Progenitor cell of endocrine pancreas (in vitro differentiated cells): ENCODE results near the gene AMACR. TPM values are rescaled to one million over a fixed set of nuclear protein-coding genes. Genes with fewer than 3 reads are reported as not detected.

Source experiments
- DNase-seq: peaks from one replicate; pipeline ENCODE4 v3.0.0; 2021; ENCODE audit warnings: low spot score; ENCODE audit not compliant: unreplicated experiment
- H3K27ac Mint-ChIP-seq: 2 replicates; pipeline ENCODE4 v1.8.0; 2021; ENCODE audit warnings: mild to moderate bottlenecking, moderate library complexity, mixed read lengths
- H3K27me3 Mint-ChIP-seq: 2 replicates; pipeline ENCODE4 v1.8.0; 2021; ENCODE audit warnings: mixed read lengths
- H3K36me3 Mint-ChIP-seq: 2 replicates; pipeline ENCODE4 v1.8.0; 2022; ENCODE audit warnings: mixed read lengths; ENCODE audit not compliant: insufficient read depth
- H3K4me1 Mint-ChIP-seq: 2 replicates; pipeline ENCODE4 v1.8.0; 2021; ENCODE audit warnings: low read depth, mixed read lengths
- H3K4me3 Mint-ChIP-seq: 2 replicates; pipeline ENCODE4 v1.8.0; 2021; ENCODE audit warnings: low read depth, mild to moderate bottlenecking, moderate library complexity, mixed read lengths
- H3K9me3 Mint-ChIP-seq: 2 replicates; pipeline ENCODE4 v1.8.0; 2021; ENCODE audit warnings: low read depth, mixed read lengths
- total RNA-seq: library from RNA; stranded (reverse); gene quantifications from 2 replicates; pipeline ENCODE4 v1.2.1, GENCODE V29; 2021
- TF ChIP-seq, protein P1 (sequence below): fragments of 200-600 bp; sonication (generic); IDR thresholded peaks from one replicate; pipeline ENCODE4 v1.5.0; 2021; ENCODE audit warnings: antibody characterized with exemption, mild to moderate bottlenecking; ENCODE audit not compliant: unreplicated experiment

Gene AMACR
- total RNA-seq, 1 donor from 2014 or later = 22.0 TPM

DNA sequence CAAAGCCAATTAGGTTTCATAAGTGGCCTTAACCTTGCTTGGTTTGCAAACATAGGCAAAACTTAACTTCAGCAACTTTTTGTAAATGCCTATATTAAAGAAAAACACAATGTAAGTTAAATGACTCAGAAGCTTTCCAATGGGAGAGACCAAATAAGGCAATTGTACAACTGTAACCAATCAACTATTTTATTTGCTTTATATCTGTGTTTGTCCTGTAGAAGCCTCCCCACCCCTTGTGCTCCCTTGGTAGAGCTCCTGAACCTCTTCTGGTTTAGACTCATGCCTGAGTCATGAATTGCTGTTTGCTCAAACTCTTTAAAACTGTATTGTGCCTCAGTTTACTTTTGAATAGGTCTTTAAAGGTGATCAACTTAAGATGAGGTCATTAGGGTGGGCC lies 38.1 kb upstream of the AMACR start:
- peaks cover 9% of the 10 kb centered on the region for H3K36me3 Mint-ChIP-seq
- DNase-seq = no peak
- no peaks in the 10 kb centered on the region for H3K9me3 Mint-ChIP-seq
- H3K4me3 Mint-ChIP-seq = no peak overlapping the region
- peaks cover 3% of the 10 kb centered on the region for H3K4me1 Mint-ChIP-seq
- peak overlapping the region; percentile 22 for H3K27ac Mint-ChIP-seq
- H3K27me3 Mint-ChIP-seq = no peaks in the 10 kb centered on the region
- TF ChIP-seq, protein P1, sequence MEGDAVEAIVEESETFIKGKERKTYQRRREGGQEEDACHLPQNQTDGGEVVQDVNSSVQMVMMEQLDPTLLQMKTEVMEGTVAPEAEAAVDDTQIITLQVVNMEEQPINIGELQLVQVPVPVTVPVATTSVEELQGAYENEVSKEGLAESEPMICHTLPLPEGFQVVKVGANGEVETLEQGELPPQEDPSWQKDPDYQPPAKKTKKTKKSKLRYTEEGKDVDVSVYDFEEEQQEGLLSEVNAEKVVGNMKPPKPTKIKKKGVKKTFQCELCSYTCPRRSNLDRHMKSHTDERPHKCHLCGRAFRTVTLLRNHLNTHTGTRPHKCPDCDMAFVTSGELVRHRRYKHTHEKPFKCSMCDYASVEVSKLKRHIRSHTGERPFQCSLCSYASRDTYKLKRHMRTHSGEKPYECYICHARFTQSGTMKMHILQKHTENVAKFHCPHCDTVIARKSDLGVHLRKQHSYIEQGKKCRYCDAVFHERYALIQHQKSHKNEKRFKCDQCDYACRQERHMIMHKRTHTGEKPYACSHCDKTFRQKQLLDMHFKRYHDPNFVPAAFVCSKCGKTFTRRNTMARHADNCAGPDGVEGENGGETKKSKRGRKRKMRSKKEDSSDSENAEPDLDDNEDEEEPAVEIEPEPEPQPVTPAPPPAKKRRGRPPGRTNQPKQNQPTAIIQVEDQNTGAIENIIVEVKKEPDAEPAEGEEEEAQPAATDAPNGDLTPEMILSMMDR = no peak

DNA sequence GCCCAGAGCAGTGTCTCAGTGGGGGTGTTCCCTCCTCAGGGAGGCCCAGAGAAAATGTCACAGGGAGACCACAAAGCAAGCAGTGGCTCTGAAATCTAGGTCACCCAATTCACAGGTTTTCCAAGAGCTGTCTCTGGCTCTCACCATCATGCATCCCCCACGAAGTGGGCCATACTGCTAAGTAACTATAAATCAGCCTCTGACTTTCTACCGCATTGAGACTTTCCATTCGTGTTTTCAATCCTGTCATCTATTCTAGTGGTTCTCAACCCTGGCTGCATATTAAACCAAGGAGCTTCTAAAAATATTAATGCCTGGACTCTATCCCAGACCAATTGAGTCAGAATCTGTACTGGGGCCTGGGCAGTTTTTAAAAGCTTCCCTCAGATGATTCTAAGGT lies 37.2 kb upstream of the AMACR start:
- Mint-ChIP-seq H3K4me1 (peaks cover 3% of the 10 kb centered on the region), H3K36me3 (peaks cover 3% of the 10 kb centered on the region), H3K9me3 (no peaks in the 10 kb centered on the region), H3K27me3 (no peaks in the 10 kb centered on the region), H3K4me3 (no peak overlapping the region), H3K27ac (no peak overlapping the region)
- no peak for DNase-seq
- TF ChIP-seq, protein P1 = no peak

DNA sequence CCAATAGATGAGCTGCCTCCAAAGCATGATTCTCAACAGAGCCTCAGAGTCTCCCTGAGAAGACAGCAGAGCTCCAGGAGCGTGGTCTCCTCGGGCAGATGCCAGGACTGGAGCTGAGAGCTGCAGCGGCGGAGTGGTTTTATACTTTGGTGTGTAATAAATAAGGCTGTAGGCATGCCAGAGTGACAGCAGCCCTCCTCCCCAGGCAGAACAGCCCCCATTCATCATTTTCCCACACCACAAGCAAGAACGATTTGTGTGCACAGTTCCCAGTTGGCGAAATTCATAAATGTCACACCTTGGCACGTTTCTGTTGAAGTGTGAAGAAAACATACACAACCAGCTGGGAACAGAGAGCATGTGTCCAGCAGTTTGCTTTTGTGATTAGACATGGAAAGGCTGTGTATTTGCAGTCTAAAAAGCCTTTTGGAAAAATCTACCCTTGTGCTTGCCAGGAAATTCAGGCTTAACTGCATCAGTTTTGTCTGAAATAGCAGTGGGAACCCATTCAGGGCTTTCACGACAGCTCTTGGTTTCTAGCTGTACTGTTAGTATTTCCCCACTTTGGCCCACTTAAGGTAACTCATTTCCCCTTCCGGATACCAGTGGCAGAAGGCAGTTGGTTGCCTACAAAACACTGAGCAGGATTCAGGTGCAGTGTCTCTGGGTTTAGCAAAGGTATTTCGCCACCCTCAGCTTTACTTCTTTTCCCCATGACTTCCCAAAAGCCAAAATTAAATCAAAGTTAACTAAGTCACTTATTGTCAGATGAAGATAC lies 35.4 kb upstream of the AMACR start, which contains the start of gene C1QTNF3:
TSS of gene C1QTNF3 (minus strand) at position 115 of the 778 bp plus-strand sequence. CDS start at position 27, 88 bp downstream.
- peaks cover 3% of the 10 kb centered on the region for H3K4me1 Mint-ChIP-seq

DNA sequence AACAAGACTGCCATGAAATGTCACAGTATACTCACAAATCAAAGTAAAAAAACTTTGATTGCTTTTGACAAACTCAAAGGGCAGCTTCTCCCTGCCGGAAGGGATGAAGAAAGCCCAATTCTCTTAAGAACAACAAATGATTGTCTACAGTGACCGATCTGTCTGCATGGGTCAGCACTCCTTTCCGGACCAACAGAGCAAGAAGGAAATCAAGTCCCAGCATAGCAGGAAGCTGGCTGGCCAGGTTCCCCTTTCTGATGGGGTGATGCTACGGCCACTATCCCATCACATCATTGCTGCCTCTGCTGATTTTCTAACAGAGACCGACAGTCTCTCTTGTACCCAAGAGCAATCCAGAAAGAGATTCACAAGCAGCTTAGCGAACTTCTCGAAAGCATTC lies 34.5 kb upstream of the AMACR start:
- no peak overlapping the region for H3K4me3 Mint-ChIP-seq
- no peak for DNase-seq
- H3K27me3 Mint-ChIP-seq = no peaks in the 10 kb centered on the region
- H3K27ac Mint-ChIP-seq = no peak overlapping the region
- H3K36me3 Mint-ChIP-seq = peaks cover 4% of the 10 kb centered on the region
- peaks cover 3% of the 10 kb centered on the region for H3K4me1 Mint-ChIP-seq
- H3K9me3 Mint-ChIP-seq = no peaks in the 10 kb centered on the region
- TF ChIP-seq, protein P1 = no peak

More for the DNA sequence above, 35.4 kb upstream of the AMACR start, which contains the start of gene C1QTNF3:
- no peak for DNase-seq
- Mint-ChIP-seq H3K9me3 (no peaks in the 10 kb centered on the region), H3K27me3 (no peaks in the 10 kb centered on the region), H3K36me3 (peaks cover 2% of the 10 kb centered on the region), H3K4me3 (no peak within 1 kb of the TSS), H3K27ac (no peak within 1 kb of the TSS)
- TF ChIP-seq, protein P1 = no peak

DNA sequence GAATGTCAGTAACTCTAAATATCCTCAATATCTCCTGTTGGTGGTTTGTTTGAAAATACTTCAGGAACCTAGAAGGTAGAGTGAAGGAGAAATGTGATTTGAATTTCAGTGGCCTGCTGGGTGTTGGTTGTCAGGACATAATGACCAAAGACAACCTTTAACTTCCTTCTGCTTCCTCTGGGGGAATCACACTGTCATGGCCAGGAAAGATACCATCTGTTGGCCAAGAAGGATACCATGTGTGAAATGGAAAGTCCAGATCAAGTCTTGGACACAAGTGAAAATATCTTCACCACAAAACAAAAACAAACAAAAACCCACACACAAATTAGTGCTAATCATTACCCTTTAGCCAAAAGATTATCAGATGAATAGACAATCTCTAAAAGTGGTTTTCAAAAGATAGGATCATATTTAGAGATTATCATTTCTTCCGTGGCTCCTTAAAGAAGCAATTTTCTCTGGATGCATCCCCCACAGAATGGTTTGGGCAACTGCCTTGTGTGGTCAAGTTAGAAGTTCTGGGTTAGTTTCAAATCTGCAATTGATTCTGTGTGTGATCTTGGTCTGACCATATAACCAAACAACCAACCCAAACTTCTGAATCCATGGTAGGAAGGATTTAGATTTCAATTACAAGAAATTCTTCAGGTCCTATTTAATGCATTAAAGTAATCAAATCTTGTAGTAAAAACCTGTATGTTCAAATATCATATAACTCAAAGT lies 33.6 kb upstream of the AMACR start:
- Mint-ChIP-seq H3K27ac (peak overlapping the region; percentile 43), H3K9me3 (no peaks in the 10 kb centered on the region), H3K4me3 (no peak overlapping the region), H3K27me3 (no peaks in the 10 kb centered on the region), H3K36me3 (peaks cover 5% of the 10 kb centered on the region), H3K4me1 (peaks cover 3% of the 10 kb centered on the region)
- TF ChIP-seq, protein P1 = no peak
- no peak for DNase-seq
